Measurements from ENCODE around the gene RIMBP3C.
"Not testable (repeated sequence)": the region's sequence is repeated elsewhere in the genome, so short reads cannot be mapped to it uniquely, and the experiment has no call there.

RIMBP3C gene

DNA sequence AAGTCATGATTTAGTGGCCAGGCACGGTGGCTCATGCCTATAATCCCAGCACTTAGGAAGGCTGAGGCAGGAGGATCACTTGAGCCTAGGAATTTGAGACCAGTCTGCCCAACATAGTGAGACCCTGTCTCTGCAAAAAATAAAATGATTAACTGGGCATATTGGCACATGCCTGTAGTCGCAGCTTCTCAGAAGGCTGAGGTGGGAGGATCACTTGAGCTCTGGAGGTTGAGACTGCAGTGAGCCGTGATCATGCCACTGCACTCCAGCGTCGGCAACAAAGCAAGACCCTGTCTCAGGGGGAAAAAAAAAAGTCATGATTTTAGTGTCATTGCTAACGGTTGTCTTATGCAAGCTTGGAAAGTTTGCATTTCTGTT is 28.2 kb upstream of the RIMBP3C start:
- DNase-seq (ENCODE audit: low read depth in 3 of 3, low spot score in 1 of 3), result no peak

DNA sequence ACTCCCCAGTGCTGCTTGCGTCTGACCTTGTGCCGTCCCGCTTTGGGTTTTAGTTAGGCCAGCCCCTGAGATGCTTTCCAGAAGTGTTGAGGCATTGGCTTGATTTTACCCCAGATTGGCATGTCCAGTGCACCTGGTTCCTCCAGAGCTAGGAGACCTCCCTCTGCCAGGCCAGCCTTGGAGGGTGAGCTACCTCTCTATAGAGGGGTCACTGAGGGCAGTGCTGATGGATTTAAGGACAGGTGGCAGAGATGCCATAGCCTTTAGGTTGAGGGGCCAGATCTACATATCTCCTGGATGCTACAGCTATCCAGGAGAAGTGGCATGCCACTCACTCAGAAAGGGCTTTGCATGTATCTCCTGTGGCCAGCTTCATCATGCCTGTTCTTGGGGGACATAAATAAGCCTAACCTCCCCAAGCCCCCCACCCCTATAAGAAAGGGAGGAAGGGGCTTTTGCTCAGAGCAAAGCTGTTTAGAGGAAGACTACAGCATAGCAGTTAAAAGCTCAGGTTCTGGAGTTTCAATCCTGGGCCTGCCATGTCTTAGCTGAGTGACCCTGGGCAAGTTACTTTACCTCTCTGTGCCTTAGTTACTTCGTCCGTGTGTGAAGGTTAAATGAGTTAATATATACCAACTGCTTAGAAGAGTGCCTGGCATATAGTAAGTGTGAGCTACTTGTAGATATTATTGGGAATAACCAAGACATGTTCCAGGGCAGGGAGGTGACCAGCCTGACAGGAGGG is 22.7 kb upstream of the RIMBP3C start:
- no peak for DNase-seq (ENCODE audit: low read depth in 3 of 3, low spot score in 1 of 3)

DNA sequence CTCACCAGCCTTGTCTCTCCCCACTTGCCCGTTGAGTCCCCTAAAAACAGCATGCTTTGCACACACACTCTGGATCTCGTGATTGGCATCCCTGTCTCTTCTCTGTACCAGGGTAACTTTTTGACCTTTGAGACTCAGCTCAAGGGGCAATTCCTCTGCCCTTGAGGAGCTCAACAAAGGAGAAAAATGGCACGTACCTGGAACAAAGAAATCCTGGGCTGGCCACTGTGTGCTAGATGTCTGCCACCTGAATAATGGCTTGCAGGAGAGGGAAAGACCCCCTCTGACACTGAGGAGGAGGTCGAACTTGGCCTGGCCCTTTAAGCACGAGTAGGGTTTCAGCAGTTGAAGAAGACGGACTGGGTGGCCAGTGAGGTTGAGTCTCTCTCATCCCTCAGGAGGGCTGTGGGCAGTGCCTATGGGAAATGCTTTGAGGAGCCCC is 22.1 kb upstream of the RIMBP3C start:
- no peak for DNase-seq (ENCODE audit: low read depth in 3 of 3, low spot score in 1 of 3)

DNA sequence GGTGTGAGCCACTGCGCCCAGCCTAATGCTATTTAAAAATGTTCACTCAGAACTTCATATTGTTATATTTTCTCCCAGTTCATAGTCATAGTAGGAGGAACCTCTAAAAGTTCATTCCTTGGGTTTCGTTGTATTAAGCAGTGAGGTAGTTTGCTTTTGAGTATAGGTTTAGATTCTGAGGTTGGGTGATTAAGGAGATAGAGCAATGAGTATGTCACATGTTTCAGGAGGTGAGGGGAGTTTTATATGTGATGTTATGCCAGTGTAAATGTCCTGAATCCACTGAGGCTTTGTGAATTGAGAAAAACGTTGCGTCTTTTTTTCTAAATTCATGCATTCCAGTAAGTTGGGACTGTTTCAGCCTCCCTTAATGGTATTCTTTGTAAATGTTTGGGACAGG is 20.4 kb upstream of the RIMBP3C start:
- no peak for DNase-seq (ENCODE audit: low read depth in 3 of 3, low spot score in 1 of 3)

DNA sequence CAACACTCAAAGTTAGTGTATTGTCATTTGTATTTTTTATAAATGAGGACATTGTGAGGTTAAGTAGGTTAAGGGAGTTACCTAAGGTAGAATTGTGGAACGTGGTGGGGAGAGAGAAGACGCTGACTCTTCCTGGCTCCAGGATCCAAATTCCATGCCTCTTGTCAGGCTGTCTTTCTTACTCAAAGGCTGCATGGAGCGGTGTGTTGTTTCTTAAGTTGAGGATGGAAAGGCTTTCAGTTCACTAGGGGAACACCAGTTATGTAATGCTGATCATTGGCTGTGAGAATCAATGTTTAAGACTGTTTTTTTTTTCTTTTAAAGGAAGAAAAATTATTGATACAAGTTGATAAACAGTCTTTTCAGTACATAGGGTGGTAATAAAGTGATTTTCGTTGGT is 19.1 kb upstream of the RIMBP3C start:
- no peak for DNase-seq (ENCODE audit: low read depth in 3 of 3, low spot score in 1 of 3)

DNA sequence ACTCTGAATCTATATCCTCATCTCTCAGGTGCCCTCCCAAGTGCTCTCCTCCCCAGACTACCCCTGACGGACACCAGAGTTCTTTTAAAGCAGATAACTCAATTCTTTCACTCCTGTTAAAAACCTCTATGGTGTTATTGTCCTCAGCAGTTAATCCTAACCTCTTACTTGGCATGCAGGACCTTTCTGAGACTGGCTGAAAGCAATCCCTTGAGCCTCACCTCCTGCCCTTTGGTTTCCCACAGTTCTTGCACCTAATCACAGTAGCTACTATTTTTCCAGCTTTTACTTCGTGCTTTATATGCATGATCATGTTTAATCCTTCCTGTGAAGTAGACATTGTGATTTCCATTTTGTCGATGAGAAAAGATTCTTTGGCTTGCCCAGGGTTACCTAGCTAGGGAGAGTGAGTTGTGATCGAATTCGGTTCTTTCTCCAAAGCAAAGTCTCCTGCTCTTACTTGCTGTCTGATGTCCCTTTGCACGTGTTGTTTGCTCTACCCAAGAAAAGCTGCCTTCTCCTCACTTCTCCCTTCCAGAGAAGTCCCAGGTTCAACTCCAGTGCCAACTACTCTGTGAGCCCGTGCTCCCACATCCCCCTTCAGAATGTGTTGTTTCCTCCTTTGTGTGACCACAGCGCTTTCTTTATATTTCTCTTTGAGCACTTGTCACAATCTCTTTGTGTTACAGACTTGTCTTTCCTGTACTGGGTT is 18.4 kb upstream of the RIMBP3C start:
- DNase-seq (ENCODE audit: low read depth in 3 of 3, low spot score in 1 of 3), result no peak

DNA sequence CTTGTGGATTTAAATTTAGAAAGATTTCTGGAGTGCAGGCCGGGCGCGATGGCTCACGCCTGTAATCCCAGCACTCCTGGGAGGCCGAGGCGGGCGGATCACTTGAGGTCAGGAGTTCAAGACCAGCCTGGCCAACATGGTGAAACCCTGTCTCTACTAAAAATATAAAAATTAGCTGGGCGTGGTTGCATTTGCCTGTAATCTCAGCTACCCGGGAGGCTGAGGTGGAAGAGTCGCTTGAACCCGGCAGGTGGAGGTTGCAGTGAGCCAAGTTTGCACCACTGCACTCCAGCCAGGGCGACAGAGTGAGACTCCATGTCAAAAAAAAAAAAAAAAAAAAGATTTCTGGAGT is 17.8 kb upstream of the RIMBP3C start:
- not testable (repeated sequence) for DNase-seq (ENCODE audit: low read depth in 3 of 3, low spot score in 1 of 3)

DNA sequence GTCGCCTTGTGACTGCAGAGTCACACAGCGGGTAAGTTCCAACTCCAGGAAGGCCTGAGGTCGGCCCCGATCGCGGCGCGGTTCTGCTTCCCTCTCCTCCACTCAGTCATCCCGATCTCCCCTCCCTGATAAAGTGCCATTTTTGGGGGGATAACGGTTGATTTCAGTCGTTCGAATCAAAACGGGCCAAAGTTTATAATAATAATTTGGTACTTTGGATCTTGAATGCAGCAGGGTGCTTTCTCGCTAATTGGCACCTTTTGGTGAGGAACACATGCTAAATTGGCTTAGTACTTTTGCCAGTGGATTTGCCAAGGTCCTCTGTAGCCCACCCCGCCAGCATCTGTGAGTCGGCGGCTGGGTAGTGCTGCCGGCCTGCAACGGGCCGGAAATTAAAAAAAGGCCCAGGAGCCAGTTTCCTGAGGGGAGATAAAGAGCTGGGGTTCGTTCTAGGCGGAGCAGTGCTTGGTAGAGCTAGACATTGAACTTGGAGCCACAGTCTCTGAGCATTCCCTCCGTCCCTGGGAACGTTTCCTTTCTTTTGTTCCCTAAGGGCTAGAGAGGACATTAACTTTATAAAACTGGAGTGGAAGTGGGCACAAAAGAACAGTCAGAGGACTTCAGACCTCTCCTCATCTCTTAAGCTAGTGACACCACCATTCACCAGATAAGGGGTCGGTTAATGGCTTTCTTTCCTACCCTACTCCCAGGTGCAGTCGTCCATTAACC is 17.2 kb upstream of the RIMBP3C start:
- DNase-seq (ENCODE audit: low read depth in 3 of 3, low spot score in 1 of 3), result no peak

DNA sequence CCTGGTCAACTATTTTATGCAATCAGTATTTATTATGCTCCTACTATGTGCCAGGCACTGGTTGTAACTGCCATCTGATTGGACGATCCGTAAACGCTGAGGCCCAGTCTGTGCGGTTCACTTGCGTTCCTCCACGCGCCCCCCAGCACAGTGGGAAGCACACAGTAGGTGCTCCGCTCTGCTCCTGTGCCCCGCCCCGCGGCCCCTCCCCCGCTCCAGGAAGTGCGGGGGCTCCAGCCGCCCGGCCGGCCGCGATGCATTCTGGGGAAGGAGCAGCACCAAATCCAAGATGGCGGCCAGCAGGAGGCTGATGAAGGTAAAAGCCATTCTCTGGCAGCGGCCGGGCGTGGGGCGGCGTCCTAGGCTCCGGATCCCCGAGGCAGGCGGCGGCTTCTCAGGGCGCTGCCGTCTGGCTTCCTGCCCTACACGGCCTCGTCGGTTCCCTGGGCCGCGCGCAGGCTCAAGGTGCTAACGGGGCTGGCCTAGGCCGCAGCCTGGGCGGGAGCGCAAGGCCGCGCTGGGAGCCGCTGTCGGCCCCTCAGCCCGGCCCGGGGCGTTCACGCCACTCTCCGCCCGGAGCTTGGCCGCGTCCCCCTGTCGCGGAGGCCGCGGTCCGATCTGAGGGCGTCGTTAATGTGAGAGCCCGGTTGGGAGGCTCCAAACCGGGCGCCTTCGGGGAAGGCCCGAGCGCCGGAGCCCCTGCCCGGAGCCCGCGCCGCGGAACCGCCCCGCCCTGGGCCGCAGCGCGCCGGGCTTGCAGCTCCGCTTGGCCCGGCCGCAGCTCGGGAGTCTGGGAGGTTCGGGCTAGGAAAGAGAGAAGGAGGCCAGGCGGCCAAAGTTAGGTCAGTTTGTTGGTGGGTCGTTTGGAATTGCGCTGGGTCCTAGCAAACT is 16.4 kb upstream of the RIMBP3C start, which contains the start of gene UBE2L3:
Gene UBE2L3, plus strand, starts transcription at position 259 of the 891 bp plus-strand sequence. Its CDS starts 31 bp downstream, at position 290.
- DNase-seq (ENCODE audit: low read depth in 3 of 3, low spot score in 1 of 3), result peak; percentile 40 to 72 (median 57)

DNA sequence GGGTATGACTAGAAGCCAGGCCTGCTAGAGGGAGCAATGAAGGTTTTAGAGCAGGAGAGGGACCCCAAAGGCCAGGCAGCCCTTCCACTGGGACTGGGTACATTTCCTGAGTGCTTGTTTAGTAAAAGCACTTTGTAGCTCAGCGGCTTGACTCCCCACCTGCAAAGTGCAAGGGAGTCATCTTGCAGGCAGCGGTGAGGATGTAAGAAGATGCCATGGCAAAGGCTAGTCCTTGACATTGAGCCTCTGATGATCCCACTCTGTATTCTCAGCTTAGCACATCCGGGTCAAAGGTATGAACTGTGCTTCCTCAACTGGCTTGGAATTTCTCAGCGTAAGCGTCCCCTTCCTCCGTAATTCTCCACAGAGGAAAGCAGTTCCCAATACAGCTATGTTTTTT is 13.2 kb upstream of the RIMBP3C start:
- DNase-seq (ENCODE audit: low read depth in 3 of 3, low spot score in 1 of 3), result no peak

DNA sequence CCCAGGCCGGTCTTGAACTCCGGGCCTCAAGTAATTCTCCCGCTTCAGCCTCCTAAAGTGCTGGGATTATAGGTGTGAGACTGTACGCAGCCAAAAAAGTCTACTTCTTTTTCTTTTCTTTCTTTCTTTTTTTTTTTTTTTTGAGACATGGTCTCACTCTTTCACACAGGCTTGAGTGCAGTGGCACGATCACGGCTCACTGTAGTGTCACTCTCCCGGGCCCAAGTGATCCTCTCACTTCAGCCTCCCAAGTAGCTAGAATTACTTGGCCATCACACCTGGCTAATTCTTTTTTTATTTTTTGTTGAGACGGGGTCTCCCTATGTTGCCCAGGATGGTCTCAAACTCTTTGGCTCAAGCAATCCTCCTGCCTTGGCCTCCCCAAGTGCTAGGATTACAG is 12.7 kb upstream of the RIMBP3C start:
- no peak for DNase-seq (ENCODE audit: low read depth in 3 of 3, low spot score in 1 of 3)

DNA sequence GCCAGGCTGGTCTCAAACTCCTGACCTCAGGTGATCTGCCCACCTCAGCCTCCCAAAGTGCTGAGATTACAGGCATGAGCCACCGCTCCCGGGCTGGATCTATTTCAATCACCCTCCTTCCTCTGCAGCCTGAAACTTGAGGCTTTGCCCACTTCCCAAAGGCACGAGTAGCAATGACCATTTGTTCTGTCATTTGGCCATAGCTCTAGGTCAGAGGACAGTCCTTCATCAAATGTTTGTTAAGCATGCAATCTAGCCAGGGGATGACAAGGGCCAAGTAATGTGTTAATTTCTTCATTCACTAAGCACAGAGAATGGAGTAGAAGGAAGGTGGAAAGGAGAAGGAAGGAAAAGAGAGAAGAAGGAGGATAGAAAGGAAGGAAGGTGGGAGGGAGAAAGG is 9.4 kb upstream of the RIMBP3C start:
- not testable (repeated sequence) for DNase-seq (ENCODE audit: low read depth in 3 of 3, low spot score in 1 of 3)

DNA sequence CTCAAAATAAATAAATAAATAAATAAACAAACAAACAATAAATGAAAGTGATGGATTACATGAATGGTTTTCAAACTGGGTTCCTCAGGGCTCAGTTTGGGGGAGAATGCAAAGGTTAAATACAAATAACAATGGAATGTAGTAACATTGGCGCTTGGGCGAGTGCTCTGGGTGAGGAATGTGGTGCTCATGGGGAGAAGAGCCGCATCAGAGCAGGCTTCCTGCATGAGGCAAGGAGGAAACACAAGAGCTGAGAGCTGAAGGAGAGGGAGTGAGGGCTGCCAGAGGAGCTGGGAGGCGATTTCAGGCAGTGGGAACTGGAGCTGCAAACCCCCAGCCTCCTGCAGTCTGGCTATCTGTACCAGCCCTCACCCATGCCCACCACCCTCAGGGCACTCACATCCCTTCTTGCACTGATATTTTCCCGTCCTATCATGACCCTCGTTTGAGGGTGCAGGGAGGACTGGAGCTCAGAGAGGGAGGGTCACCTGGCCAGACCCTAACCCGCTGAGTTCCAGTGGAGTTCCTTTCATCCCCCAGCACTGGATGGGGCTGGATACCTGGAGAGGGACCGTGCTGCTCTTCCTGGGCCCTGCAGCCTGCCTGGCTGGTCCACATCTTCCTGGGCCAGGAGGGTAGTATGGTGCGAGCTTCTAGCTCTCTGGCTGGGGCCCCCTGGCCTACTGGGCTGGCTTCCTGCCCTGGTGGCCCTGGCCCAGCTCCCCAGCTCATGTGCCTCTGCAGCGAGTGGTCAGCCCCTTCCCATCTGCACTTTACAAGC is 8.3 kb upstream of the RIMBP3C start:
- DNase-seq (ENCODE audit: low read depth in 3 of 3, low spot score in 1 of 3), result not testable (repeated sequence)

DNA sequence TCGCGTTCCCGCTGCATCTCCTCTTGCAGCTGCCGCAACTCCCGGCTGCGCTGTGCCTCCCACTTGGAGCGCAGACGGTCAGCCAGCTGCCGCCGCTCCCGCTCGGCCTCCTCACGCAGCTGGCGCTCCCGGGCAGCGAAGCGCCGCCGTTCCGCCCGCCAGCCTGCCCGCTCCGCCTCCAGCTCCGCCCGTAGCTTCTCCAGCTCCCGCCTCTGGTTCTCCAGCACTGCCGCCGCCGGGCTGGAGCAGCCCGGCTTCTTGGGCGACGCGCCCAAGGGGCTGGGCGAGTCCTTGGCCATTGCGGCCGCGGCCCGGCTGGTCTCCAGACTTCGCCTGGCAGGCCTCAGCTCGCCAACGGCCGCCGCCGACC is 598 bp downstream of the RIMBP3C start:
- not testable (repeated sequence) for DNase-seq (ENCODE audit: low read depth in 3 of 3, low spot score in 1 of 3)

DNA sequence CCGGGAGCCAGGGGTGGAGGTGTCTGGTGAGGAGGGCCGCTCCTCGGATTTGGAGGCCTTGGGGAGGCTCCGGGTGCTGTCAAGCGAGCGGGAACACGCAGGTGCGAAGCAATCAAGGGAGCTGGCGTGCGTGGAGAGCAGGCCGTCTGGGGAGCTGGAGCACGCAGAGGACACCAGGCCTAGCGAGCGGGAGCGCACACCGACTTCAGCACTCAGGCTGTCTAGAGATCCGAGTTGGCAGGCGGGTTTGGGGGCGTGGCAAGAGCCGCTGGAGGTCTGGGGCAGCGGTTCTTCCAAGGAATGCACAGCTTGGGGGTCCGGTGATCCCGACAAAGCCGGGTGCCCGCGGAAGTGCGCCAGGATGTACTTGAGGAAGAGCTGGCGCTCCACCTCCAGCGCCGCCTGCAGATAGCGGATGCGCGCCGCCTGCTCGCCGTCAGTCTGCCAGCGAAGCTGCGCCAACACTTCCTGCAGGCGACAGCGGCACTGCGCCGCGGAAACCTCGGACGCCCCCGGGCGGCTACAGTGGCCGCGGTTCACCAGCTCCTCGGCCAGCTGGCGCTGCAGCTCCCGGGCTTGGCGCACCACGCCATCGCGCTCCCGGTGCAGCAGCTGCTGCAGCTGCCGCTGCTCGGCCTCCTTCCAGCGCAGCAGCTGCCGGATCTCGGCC is 1.1 kb downstream of the RIMBP3C start:
- not testable (repeated sequence) for DNase-seq (ENCODE audit: low read depth in 3 of 3, low spot score in 1 of 3)

DNA sequence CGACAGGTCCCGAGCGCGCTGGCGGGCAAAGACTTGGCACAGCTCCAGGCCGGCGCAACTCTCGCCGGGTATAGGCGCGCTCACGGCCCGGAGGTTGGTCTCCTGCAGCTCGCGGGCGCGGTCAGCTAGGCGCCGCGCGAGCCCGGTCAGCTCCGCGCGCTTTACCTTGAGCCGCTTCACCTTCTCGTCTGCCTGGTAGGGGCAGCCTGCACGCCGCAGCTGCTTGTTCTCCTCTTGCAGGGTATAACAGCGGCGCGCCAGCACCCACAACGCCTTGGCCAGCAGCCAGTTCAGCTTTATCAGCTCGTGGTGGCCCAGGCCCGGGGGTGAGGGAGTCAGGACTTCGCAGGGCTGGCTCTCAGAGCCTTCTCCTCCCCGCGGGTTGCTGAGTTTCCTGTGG is 1.7 kb downstream of the RIMBP3C start:
- not testable (repeated sequence) for DNase-seq (ENCODE audit: low read depth in 3 of 3, low spot score in 1 of 3)

DNA sequence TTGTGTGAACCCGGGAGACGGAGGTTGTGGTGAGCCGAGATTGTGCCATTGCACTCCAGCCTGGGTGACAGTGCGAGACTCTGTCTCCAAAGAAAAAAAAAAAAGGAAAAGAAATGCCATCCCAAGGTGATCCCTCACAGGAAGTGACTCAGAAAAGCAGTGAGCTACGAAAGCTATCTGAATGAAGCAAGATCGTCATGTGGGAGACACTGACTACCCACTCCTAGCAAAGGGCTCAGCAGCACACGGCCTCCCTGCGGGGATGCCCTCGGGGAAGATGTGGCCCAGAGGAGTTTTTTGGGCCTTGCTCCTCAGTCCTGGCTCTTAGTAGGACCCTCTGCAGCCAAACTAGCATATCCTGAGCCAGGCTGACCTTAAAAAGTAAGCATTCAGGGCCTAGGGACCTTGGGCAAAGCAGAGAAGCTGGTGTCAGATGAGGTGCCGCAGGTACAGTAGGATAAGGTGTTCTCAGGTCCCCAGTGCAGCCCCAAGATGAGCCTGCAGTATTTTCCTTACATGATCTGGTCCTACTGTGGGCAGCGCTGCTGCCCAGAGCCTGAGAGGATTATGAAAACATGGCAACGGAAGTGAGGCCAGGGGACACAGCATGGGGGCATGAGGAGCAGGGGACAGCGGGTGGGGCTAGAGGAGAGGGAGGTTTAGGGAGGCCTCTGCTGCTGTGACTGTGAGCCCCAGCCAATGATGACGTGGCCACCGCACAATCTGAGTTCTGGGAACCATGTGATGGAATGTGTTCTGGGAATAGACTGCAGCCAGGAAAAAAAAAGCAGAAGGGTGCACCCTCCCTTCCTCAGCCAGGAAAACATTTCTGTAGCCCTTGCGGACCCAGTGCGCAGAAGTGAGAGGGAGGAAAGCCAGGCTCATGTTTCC is 6.6 kb downstream of the RIMBP3C start:
- DNase-seq (ENCODE audit: low read depth in 3 of 3, low spot score in 1 of 3), result not testable (repeated sequence)

DNA sequence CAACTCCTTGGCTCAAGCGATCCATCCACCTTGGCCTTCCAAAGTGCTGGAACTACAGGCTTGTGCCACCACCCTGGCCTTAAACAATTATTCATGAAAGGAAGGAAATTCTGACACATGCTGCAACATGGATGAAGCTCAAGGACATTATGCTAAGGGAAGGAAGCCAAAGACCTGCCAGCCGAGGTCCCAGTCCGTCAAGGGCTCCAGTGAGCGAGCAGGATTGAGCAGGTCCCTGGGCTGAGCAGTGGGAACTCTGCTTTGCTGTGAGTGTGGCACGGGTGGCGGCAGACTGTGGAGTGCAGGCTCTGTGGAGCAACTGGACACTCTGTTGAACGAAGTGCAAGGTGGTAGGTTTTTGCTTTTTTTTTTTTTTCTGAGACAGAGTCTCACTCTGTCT is 11.4 kb downstream of the RIMBP3C start:
- not testable (repeated sequence) for DNase-seq (ENCODE audit: low read depth in 3 of 3, low spot score in 1 of 3)

Data from stimulated activated CD4-positive, alpha-beta T cell treated with anti-CD3 and anti-CD28 coated beads, TNF-alpha, amount 100 ng/mL, for 1 hour (primary cell).